Kidney capillary endothelial cell (primary cell): ENCODE results near the gene KIAA1217.
"Not testable (repeated sequence)": the region's sequence is repeated elsewhere in the genome, so short reads cannot be mapped to it uniquely, and the experiment has no call there.

Source experiments
- DNase-seq: peaks from one replicate; pipeline ENCODE4 v3.0.0-alpha.2; 2018; ENCODE audit warnings: low spot score

Gene KIAA1217

GRCh38 chr10:24292304-24293293 lies 83.7 kb downstream of the KIAA1217 start:
- no peak for DNase-seq

- DNase-seq, result peak; percentile 51
Observed at GRCh38 chr10:24299578-24300260, 90.8 kb downstream of the KIAA1217 start.

GRCh38 chr10:24303522-24304310 lies 94.8 kb downstream of the KIAA1217 start:
- no peak for DNase-seq

GRCh38 chr10:24305551-24306506 lies 96.9 kb downstream of the KIAA1217 start:
- no peak for DNase-seq

GRCh38 chr10:24306507-24306875 lies 97.6 kb downstream of the KIAA1217 start:
- DNase-seq, result no peak

- DNase-seq, result no peak
Observed at GRCh38 chr10:24307116-24307515, 98.2 kb downstream of the KIAA1217 start.

GRCh38 chr10:24307696-24308485 lies 99.0 kb downstream of the KIAA1217 start:
- no peak for DNase-seq

- no peak for DNase-seq
Observed at GRCh38 chr10:24310104-24310503, 101.2 kb downstream of the KIAA1217 start.

GRCh38 chr10:24311888-24312287 lies 103.0 kb downstream of the KIAA1217 start:
- DNase-seq, result no peak

GRCh38 chr10:24313283-24313682 lies 104.3 kb downstream of the KIAA1217 start:
- no peak for DNase-seq

GRCh38 chr10:24315211-24315610 lies 106.3 kb downstream of the KIAA1217 start:
- no peak for DNase-seq

- DNase-seq, result no peak
Observed at GRCh38 chr10:24318517-24318916, 109.6 kb downstream of the KIAA1217 start.

- DNase-seq, result no peak
Observed at GRCh38 chr10:24320373-24320772, 111.4 kb downstream of the KIAA1217 start.

GRCh38 chr10:24324651-24325050 lies 115.7 kb downstream of the KIAA1217 start:
- DNase-seq, result no peak

GRCh38 chr10:24331457-24331856 lies 122.5 kb downstream of the KIAA1217 start:
- DNase-seq, result peak; percentile 16

- DNase-seq, result no peak
Observed at GRCh38 chr10:24333736-24334135, 124.8 kb downstream of the KIAA1217 start.

- DNase-seq, result no peak
Observed at GRCh38 chr10:24334279-24334939, 125.5 kb downstream of the KIAA1217 start.

GRCh38 chr10:24337723-24338122 lies 128.8 kb downstream of the KIAA1217 start:
- DNase-seq, result not testable (repeated sequence)

- no peak for DNase-seq
Observed at GRCh38 chr10:24339387-24339786, 130.4 kb downstream of the KIAA1217 start.

GRCh38 chr10:24340446-24340845 lies 131.5 kb downstream of the KIAA1217 start:
- no peak for DNase-seq
